ENCODE data around the gene NR1D2. TPM values are rescaled to one million over a fixed set of nuclear protein-coding genes. Genes with fewer than 3 reads are reported as not detected.

Gene NR1D2
- total RNA-seq, 1 experiment from 2014 or later: 24.0 TPM

DNA sequence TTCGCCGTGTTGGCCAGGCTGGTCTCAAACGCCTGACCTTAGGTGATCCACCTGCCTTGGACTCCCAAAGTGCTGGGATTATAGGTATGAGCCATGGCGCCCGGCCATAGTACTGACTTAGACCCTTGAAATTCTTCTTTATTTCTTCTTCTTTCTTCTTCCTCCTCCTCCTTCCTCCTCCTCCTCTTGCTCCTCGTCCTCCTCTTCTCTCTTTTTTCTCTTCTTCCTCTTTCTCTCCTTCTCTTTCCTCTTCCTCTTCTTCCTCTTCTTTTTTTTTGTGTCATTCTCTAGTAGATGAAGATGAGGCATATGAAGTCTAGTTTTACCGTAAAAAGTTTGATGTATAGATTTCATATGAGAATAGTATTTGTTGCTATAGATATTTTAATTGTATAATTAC lies 18.8 kb upstream of the NR1D2 start:
- Histone ChIP-seq H3K9ac (ENCODE audit: extremely low read depth, insufficient read length, low read length) (no peak overlapping the region), H2AK5ac (ENCODE audit: insufficient read length, low read length) (no peak overlapping the region), H3K14ac (ENCODE audit: insufficient read depth, low read length) (no peak overlapping the region), H3K9me3 (ENCODE audit: control insufficient read depth, low read depth, low read length) (no peaks in the 10 kb centered on the region), H3K4ac (ENCODE audit: low read depth, low read length) (no peak overlapping the region), H2BK120ac (ENCODE audit: low read depth, low read length, poor library complexity, severe bottlenecking) (no peak overlapping the region), H3K27ac (ENCODE audit: insufficient read length, low read depth, low read length) (no peak overlapping the region), H3K4me1 (ENCODE audit: insufficient read depth, low read length) (no peaks in the 10 kb centered on the region; the same call in 1 of the 2 replicates), H2BK15ac (ENCODE audit: low read depth, low read length) (no peak overlapping the region), H3T11ph (ENCODE audit: low read length) (no peak overlapping the region), H3K4me2 (ENCODE audit: insufficient read depth, insufficient read length, low read length) (no peak overlapping the region), H3K56ac (ENCODE audit: insufficient read length, low read depth, low read length) (no peak overlapping the region), H3K23me2 (ENCODE audit: insufficient read length, low read depth, low read length, poor library complexity, severe bottlenecking) (no peaks in the 10 kb centered on the region), H3K79me1 (ENCODE audit: insufficient read depth, low read depth, low read length, poor library complexity, severe bottlenecking) (no peaks in the 10 kb centered on the region), H4K8ac (replicated peaks; ENCODE audit: insufficient read length, low read depth, low read length) (no peak overlapping the region), H4K5ac (ENCODE audit: insufficient read length, low read depth, low read length) (no peak overlapping the region), H2BK5ac (ENCODE audit: insufficient read length, low read length) (no peak overlapping the region), H3K18ac (ENCODE audit: insufficient read length, low read depth, low read length) (no peak overlapping the region), H2AFZ (ENCODE audit: low read length) (no peak overlapping the region), H3K27me3 (ENCODE audit: insufficient read depth, low read length) (no peaks in the 10 kb centered on the region), H2BK12ac (ENCODE audit: insufficient read length, low read depth, low read length) (no peak overlapping the region), H3K23ac (ENCODE audit: insufficient read length, low read depth, low read length) (no peak overlapping the region), H4K91ac (ENCODE audit: insufficient read length, low read depth, low read length) (no peak overlapping the region), H2BK20ac (ENCODE audit: low read depth, low read length, poor library complexity, severe bottlenecking) (no peak overlapping the region), H3K79me2 (ENCODE audit: insufficient read depth, low read length) (no peaks in the 10 kb centered on the region), H4K20me1 (ENCODE audit: control insufficient read depth, insufficient read depth, insufficient read length) (no peaks in the 10 kb centered on the region)
- no CpG with 5 or more reads among the region's 7 CpGs for WGBS (ENCODE audit: extremely low coverage, insufficient read length, low lambda C conversion rate)
- Mint-ChIP-seq H3K9me3 (no peaks in the 10 kb centered on the region), H3K36me3 (ENCODE audit: insufficient read depth in 1 of 3, low read depth in 3 of 3) (peaks cover 0 to 5% (median 2%) of the 10 kb centered on the region in 3 experiments; a peak in 3 of 7 replicates), H3K27ac (no peak overlapping the region), H3K4me1 (peaks cover 7 to 8% of the 10 kb centered on the region in 2 experiments), H3K27me3 (ENCODE audit: low read depth) (no peaks in the 10 kb centered on the region), H3K4me3 (no peak overlapping the region)
- TF ChIP-seq, protein P1, sequence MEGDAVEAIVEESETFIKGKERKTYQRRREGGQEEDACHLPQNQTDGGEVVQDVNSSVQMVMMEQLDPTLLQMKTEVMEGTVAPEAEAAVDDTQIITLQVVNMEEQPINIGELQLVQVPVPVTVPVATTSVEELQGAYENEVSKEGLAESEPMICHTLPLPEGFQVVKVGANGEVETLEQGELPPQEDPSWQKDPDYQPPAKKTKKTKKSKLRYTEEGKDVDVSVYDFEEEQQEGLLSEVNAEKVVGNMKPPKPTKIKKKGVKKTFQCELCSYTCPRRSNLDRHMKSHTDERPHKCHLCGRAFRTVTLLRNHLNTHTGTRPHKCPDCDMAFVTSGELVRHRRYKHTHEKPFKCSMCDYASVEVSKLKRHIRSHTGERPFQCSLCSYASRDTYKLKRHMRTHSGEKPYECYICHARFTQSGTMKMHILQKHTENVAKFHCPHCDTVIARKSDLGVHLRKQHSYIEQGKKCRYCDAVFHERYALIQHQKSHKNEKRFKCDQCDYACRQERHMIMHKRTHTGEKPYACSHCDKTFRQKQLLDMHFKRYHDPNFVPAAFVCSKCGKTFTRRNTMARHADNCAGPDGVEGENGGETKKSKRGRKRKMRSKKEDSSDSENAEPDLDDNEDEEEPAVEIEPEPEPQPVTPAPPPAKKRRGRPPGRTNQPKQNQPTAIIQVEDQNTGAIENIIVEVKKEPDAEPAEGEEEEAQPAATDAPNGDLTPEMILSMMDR (conservative IDR thresholded peaks at IDR 0.05): no peak
- no peak for DNase-seq
